Aorta (tissue), 5 donors: ENCODE measurements around the gene MBNL1. TPM values are rescaled to one million over a fixed set of nuclear protein-coding genes. Genes with fewer than 3 reads are reported as not detected.
A peak's percentile ranks its signal among the peaks of the same experiment; 100 is the strongest.

Source experiments
- ATAC-seq: fragments of 200-7000 bp; cut with Tn5 transposase; one replicate; pipeline ENCODE4 v1.9.1; 2022; ENCODE audit warnings: moderate library complexity; ENCODE audit not compliant: low FRiP score
- DNase-seq, 2 donors: peaks; one replicate each; pipeline ENCODE4 v3.0.0-alpha.2; 2020
- H3K27ac ChIP-seq, 2 donors: one replicate each; pipeline ENCODE4 v1.5.1; 2013; ENCODE audit warnings: low read length in 2 of 2, mild to moderate bottlenecking in 2 of 2, moderate library complexity in 2 of 2, control low read depth in 1 of 2, inconsistent platforms in 1 of 2, low read depth in 1 of 2
- H3K27me3 ChIP-seq, 2 donors: one replicate each; pipeline ENCODE4 v1.6.1; 2013; ENCODE audit warnings: control low read depth in 1 of 2, low read length in 1 of 2, mild to moderate bottlenecking in 1 of 2, moderate library complexity in 1 of 2; ENCODE audit not compliant: insufficient read depth in 2 of 2, control insufficient read depth in 1 of 2
- H3K36me3 ChIP-seq, 2 donors: one replicate each; pipeline ENCODE4 v1.6.1; 2013; ENCODE audit warnings: control low read depth in 1 of 2, low read length in 1 of 2, mild to moderate bottlenecking in 1 of 2; ENCODE audit not compliant: insufficient read depth in 2 of 2, control insufficient read depth in 1 of 2
- H3K4me1 ChIP-seq, 2 donors: one replicate each; pipeline ENCODE4 v1.6.1; 2013; ENCODE audit warnings: low read length in 2 of 2, control low read depth in 1 of 2, mild to moderate bottlenecking in 1 of 2, moderate library complexity in 1 of 2; ENCODE audit not compliant: insufficient read depth in 2 of 2, control insufficient read depth in 1 of 2
- H3K4me3 ChIP-seq, 2 donors: one replicate each; pipeline ENCODE4 v1.5.1; 2013; ENCODE audit warnings: low read length in 2 of 2, control low read depth in 1 of 2, mild to moderate bottlenecking in 1 of 2
- H3K9me3 ChIP-seq: one replicate; pipeline ENCODE4 v1.6.1; 2013; ENCODE audit warnings: mild to moderate bottlenecking, low read length; ENCODE audit not compliant: control insufficient read depth
- WGBS, 2 donors: extraction: QIAGEN DNeasy Blood & Tissue Kit; methylation state at CpG; one replicate each; pipeline ENCODE4 v1.1.7; 2013; 5-methylcytosine and 5-hydroxymethylcytosine counted together
- intact Hi-C, 2 donors: fragments of 100-400 bp; cut with DNase I; formaldehyde crosslinking; loops; one replicate each; pipeline versions ENCODE4 v1.14.2 to v1.15.0; 2022
- polyA plus RNA-seq, 2 donors: library from polyadenylated mRNA; stranded (reverse); fragments of 200-250 nt; gene quantifications; one replicate each; pipeline ENCODE4 v1.2.3, GENCODE V29; 2013
- total RNA-seq, 2 donors: library from RNA; stranded (reverse); fragmentation: NEBNext Ultra II Directional; extraction: Animal tissue kit (Norgen Biotek cat#: 25700); gene quantifications; one replicate each; pipeline ENCODE4 v1.2.1, GENCODE V29; 2021
- donor health status: healthy with polysubstance abuse.
- donor health status: Bipolar disorder and iron deficiency.
- donor health status: DM: no; HTN: no; CAD: no.
- donor health status: DM: no; HTN: no; CAD: no.
- donor health status: DM: yes; HTN: yes; CAD: no.

The MBNL1 gene
- total and polyA plus RNA-seq, 4 donors, result 141 to 689 (median 334) TPM

DNA sequence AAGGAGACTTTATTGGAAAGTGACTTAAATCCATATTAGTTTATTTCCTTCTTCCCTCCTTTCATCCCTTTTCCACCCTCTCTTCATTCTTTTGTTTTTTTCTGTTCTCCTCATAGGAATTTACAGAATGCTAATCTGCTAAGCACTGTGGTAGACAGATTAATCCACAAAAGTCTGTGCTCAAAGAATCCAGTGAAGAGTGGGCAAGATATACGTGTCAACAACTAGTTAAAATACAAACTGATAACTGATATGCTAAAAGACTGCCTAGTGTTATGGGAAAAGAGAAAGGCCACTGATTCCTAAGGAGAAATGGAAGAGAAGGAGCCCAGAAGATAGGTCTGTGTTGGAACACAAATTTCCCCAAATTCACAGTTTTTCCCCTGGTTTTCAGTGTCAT is 202.2 kb downstream of the MBNL1 start:
- H3K9me3 ChIP-seq, result no peaks in the 10 kb centered on the region
- no peaks in the 10 kb centered on the region for H3K36me3 ChIP-seq
- H3K4me1 ChIP-seq, result peaks cover 0 to 3% of the 10 kb centered on the region in 2 donors
- H3K4me3 ChIP-seq, result no peak overlapping the region
- no peaks in the 10 kb centered on the region for H3K27me3 ChIP-seq
- intact Hi-C loops, result no loop called here
- 63 to 71% methylated on average over 1 of the region's 1 CpG for WGBS, 2 donors
- H3K27ac ChIP-seq, result no peak overlapping the region
- DNase-seq, result no peak
- ATAC-seq, result no peak

- WGBS, 2 donors, result 20 to 27% methylated on average over 15 of the region's 15 CpGs
- ATAC-seq, result peak; percentile 89
- Histone ChIP-seq H3K4me1 (peaks cover 0 to 3% of the 10 kb centered on the region in 2 donors), H3K36me3 (no peaks in the 10 kb centered on the region), H3K27me3 (no peaks in the 10 kb centered on the region), H3K4me3 (no peak overlapping the region), H3K9me3 (no peaks in the 10 kb centered on the region), H3K27ac (peak overlapping the region; percentile 28 to 90)
- intact Hi-C loops, result no loop called here
- DNase-seq, result peak in 1 of 2 donors; percentile 74
Measured at GRCh38 chr3:152471814-152472671, 203.3 kb downstream of the MBNL1 start.

DNA sequence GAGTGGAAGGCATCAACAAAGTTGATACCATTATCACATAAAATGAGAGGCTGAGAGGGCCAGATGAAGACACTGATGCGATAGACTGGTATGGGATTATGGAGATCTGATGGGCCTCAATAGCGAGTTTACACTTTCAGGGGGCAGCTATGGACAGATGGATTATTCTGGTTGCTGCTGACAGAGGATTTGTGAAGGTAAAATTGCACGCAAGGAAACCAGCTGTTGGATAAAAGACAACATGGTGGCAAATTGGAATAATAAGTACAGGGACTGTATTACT is 203.9 kb downstream of the MBNL1 start:
- Histone ChIP-seq H3K4me3 (no peak overlapping the region), H3K4me1 (peaks cover 3 to 5% of the 10 kb centered on the region in 2 donors), H3K9me3 (no peaks in the 10 kb centered on the region), H3K27ac (peak overlapping the region; percentile 28 to 90), H3K27me3 (no peaks in the 10 kb centered on the region), H3K36me3 (no peaks in the 10 kb centered on the region)
- 91 to 99% methylated on average over 3 of the region's 3 CpGs for WGBS, 2 donors
- no peak for DNase-seq
- intact Hi-C loops, result no loop called here
- peak; percentile 5 for ATAC-seq

DNA sequence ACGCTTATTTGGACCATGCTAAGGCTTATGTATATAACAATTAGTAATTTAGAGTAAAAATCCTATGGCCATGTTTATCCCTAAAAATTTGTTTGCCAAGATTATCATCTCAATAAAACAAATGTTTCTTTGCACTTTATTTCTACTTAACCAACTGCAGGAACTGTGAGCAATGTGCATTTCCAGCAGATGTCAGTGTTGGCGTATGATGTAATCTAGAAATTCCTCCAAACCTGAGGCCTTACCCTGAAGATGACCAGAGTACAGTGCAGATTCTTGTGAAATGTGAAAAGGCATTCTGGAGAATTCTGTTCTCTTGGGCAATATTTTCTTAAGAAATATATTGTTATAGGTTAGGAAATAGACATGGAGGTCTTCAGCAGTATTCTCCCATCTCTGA is 205.9 kb downstream of the MBNL1 start:
- ATAC-seq (peak; percentile 75), DNase-seq (no peak)
- no peaks in the 10 kb centered on the region for H3K36me3 ChIP-seq
- peaks cover 4 to 7% of the 10 kb centered on the region in 2 donors for H3K4me1 ChIP-seq
- no peaks in the 10 kb centered on the region for H3K27me3 ChIP-seq
- intact Hi-C loops, result no loop called here
- H3K9me3 ChIP-seq, result no peaks in the 10 kb centered on the region
- 84 to 90% methylated on average over 2 of the region's 2 CpGs for WGBS, 2 donors
- H3K27ac ChIP-seq, result no peak overlapping the region
- H3K4me3 ChIP-seq, result no peak overlapping the region

- DNase-seq, result no peak
- H3K27ac ChIP-seq, result peak overlapping the region in 1 of 2 donors; percentile 28
- H3K9me3 ChIP-seq, result no peaks in the 10 kb centered on the region
- intact Hi-C loops, result loop anchor here in 1 of 2 donors (5.0 kb wide), 1 partner anchor 95 kb away; no protein-coding TSS in a partner anchor
- ATAC-seq, result no peak
- no peaks in the 10 kb centered on the region for H3K36me3 ChIP-seq
- H3K4me1 ChIP-seq, result peaks cover 4% of the 10 kb centered on the region in 2 donors
- no peaks in the 10 kb centered on the region for H3K27me3 ChIP-seq
- no peak overlapping the region for H3K4me3 ChIP-seq
- WGBS, 2 donors, result 3 to 5% methylated on average over 2 of the region's 2 CpGs
Measured at GRCh38 chr3:152477422-152477821, 208.7 kb downstream of the MBNL1 start.

- ATAC-seq (no peak), DNase-seq (no peak)
- intact Hi-C loops, result no loop called here
- WGBS, 2 donors, result 53 to 57% methylated on average over 2 of the region's 2 CpGs
- peaks cover 4% of the 10 kb centered on the region in 2 donors for H3K4me1 ChIP-seq
- H3K36me3 ChIP-seq, result no peaks in the 10 kb centered on the region
- no peak overlapping the region for H3K27ac ChIP-seq
- H3K9me3 ChIP-seq, result no peaks in the 10 kb centered on the region
- H3K4me3 ChIP-seq, result no peak overlapping the region
- H3K27me3 ChIP-seq, result no peaks in the 10 kb centered on the region
Measured at GRCh38 chr3:152480282-152480953, 211.7 kb downstream of the MBNL1 start.

DNA sequence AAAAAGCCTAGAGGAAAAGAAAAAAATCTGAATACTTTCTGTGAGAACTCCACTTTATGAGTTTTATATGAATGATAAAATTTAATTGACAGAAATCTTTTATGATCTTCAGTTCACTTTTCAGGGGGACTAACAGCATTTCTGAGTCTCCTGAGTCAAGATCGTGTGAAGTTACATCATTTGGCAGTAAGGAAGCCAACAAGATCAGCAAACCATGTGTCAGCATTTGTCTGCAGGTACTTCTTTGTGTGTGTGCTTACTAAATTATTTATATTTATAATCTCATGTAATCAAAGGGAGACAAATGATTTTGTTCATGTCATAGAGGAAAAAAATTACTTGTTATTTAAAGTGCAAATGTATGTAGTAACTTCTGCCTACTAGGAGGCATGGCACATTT is 217.6 kb downstream of the MBNL1 start:
- Histone ChIP-seq H3K27me3 (no peaks in the 10 kb centered on the region), H3K9me3 (no peaks in the 10 kb centered on the region), H3K27ac (no peak overlapping the region), H3K4me3 (no peak overlapping the region), H3K4me1 (no peaks in the 10 kb centered on the region), H3K36me3 (no peaks in the 10 kb centered on the region)
- intact Hi-C loops, result no loop called here
- 90 to 96% methylated on average over 1 of the region's 1 CpG for WGBS, 2 donors
- ATAC-seq (no peak), DNase-seq (no peak)

DNA sequence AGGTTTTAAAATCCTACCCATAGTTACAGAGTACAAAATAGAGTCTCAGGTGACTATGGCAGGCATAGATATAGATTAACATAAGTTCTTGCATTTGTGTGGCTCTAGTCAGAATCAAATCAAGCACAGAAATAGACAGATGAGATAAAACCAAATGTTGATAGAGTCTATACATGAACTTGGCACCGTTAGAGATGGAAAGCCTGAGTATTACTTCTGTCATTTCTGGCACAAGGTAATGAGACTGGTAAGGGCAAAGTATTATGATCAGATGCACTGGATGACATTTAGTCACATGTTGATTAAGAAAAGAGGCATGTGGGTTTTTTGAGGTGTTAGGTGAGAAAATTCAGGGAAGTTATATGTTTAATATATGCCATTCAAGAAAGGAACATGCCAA is 219.7 kb downstream of the MBNL1 start:
- no peaks in the 10 kb centered on the region for H3K36me3 ChIP-seq
- H3K4me3 ChIP-seq, result no peak overlapping the region
- H3K9me3 ChIP-seq, result no peaks in the 10 kb centered on the region
- intact Hi-C loops, result no loop called here
- no peak for DNase-seq
- WGBS, 2 donors, result 65% methylated on average over 1 of the region's 1 CpG
- no peaks in the 10 kb centered on the region for H3K27me3 ChIP-seq
- no peak for ATAC-seq
- H3K4me1 ChIP-seq, result no peaks in the 10 kb centered on the region
- H3K27ac ChIP-seq, result no peak overlapping the region

- Histone ChIP-seq H3K4me1 (no peaks in the 10 kb centered on the region), H3K36me3 (no peaks in the 10 kb centered on the region), H3K27ac (no peak overlapping the region), H3K27me3 (no peaks in the 10 kb centered on the region), H3K9me3 (no peaks in the 10 kb centered on the region), H3K4me3 (no peak overlapping the region)
- DNase-seq (no peak), ATAC-seq (no peak)
- intact Hi-C loops, result no loop called here
- 89 to 95% methylated on average over 2 of the region's 2 CpGs for WGBS, 2 donors
Measured at GRCh38 chr3:152491922-152492321, 223.2 kb downstream of the MBNL1 start.
